ENCODE results near the gene ZSCAN10.

ZSCAN10 gene

GRCh38 chr16:3112058-3112880, 13.2 kb upstream of the ZSCAN10 start, which contains the start of gene ZNF205:
ZNF205 (plus strand) TSS chr16:3112586; CDS start chr16:3113431, 845 bp downstream.
- peak; percentile 68 for DNase-seq (ENCODE audit: low read depth)

GRCh38 chr16:3106205-3106928, 7.3 kb upstream of the ZSCAN10 start:
- DNase-seq (ENCODE audit: low read depth) = peak; percentile 86

- no peak for DNase-seq (ENCODE audit: low read depth)
Observed at GRCh38 chr16:3101841-3102470, 2.9 kb upstream of the ZSCAN10 start.

- DNase-seq (ENCODE audit: low read depth) = peak; percentile 30
Observed at GRCh38 chr16:3101018-3101840, 2.1 kb upstream of the ZSCAN10 start.

GRCh38 chr16:3099732-3100499, 822 bp upstream of the ZSCAN10 start:
- peak; percentile 86 for DNase-seq (ENCODE audit: low read depth)

GRCh38 chr16:3099395-3099731, 269 bp upstream of the ZSCAN10 start:
- DNase-seq (ENCODE audit: low read depth) = no peak

- DNase-seq (ENCODE audit: low read depth) = no peak
Observed at GRCh38 chr16:3097266-3097665, 1.8 kb downstream of the ZSCAN10 start.

GRCh38 chr16:3096362-3096761, 2.7 kb downstream of the ZSCAN10 start:
- DNase-seq (ENCODE audit: low read depth) = no peak

GRCh38 chr16:3095869-3096268, 3.2 kb downstream of the ZSCAN10 start:
- DNase-seq (ENCODE audit: low read depth) = no peak

- DNase-seq (ENCODE audit: low read depth) = peak; percentile 39
Observed at GRCh38 chr16:3094289-3095027, 4.6 kb downstream of the ZSCAN10 start.

DNA sequence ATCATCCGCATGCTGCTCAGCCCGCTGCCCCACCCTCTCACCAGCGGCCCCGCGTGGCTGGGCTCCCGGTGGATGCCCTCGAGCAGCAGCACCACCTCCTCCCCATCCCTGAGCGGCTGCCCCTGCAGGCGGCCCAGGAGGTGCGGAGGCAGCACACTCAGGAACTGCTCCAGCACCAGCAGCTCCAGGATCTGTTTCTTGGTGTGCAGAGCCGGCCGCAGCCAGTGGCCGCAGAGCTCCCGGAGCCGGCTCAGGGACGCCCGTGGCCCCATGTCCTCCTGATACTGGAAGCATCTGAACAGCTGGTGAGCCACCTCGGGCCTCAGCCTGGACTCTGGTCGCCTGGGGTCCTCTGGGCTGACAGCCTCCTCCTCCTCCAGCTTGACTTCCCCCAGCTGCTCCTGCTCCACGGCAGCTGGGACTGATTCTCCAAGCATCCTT, 6.6 kb downstream of the ZSCAN10 start:
- no peak for DNase-seq (ENCODE audit: low read depth)

GRCh38 chr16:3091551-3091950, 7.5 kb downstream of the ZSCAN10 start:
- DNase-seq (ENCODE audit: low read depth) = no peak

GRCh38 chr16:3089717-3090592, 9.1 kb downstream of the ZSCAN10 start:
- DNase-seq (ENCODE audit: low read depth) = no peak

GRCh38 chr16:3088925-3089716, 10.0 kb downstream of the ZSCAN10 start:
- no peak for DNase-seq (ENCODE audit: low read depth)

GRCh38 chr16:3088450-3088849, 10.6 kb downstream of the ZSCAN10 start:
- DNase-seq (ENCODE audit: low read depth) = no peak

DNA sequence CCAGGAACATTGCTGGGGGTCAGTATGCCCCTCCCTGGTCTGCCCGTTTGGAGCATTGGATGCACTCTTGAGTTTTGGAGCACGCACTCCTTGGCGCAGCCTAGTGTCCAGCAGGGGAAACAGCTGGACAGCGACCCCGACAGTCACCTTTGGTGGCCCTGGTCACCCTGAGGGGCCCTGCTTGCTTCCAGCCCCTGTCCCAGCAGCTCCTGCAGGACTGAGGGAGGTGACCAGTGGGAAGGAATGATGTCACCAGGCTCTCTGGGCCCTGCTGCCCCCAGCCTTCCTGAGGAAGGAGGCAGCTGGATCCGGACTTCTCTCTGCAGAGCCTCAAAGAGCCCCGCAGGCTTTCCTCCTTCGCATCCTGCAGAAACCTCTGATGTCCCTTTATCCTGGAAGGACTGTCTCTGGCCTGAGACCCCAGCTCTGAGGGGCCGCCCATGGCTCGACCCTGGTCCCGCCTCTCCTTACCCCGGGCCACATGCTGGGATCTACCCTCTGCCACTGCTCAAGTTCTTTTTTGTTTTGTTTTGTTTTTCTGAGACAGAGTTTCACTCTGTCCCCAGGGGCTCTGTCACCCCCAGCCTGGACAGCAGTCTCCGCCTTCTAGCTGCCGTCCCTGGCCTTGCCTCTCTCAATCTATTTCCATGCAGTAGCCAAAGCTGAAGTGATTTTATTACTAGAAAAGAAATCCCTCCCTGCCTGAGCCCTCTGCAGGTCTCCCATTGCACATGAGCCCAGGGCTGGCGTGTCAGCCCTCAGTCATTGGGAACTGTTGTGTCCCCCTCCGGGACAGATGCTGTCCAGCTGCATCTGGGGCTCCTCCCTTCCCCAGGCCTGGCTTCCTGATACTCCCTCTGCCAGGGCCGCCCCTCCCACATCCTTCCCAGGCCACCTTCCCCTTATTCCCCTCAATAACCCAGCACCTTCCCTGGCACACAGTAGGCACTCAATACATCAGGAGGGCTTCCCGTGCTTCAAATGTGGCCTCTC, 11.6 kb downstream of the ZSCAN10 start:
- no peak for DNase-seq (ENCODE audit: low read depth)

DNA sequence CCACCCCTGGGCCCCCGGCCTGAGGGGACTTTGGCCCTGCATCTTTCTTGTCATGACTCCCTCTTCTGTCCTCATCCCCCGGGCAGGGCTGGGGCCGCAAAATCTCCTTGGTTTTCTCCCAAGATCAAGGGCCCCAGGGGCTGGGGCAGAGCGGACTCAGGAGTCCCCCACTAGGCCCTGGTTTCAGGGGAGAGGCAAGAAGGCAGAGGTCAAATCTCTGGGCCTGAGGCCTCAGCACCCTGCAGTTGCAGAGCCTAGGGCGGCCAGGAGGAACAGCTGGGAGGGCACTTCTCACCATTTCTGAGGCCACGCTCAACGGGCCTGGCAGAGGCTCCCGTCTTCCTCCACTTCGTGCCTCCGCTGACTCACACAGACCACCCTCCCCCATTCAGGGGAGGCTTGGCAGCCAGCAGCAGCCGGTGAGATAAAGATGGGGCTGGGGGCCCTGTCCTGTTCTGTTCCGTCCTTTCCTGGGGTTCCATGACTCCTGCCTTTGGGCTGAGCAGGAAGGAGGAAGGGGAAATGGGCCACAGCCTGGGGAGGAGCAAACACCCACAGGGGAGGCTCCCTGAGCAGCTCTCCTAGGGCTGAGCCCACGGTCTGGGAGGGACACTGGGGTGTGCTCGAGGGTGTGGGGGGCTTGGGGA, 12.4 kb downstream of the ZSCAN10 start:
- no peak for DNase-seq (ENCODE audit: low read depth)

All from iris pigment epithelial cell (primary cell).